ENCODE results near the gene ZNF165.

- no peak for TF ChIP-seq CTCF (IDR thresholded peaks at IDR 0.05; ENCODE audit: low read depth, low read length, poor library complexity, severe bottlenecking)
- no peak for TF ChIP-seq EZH2phosphoT487 (IDR thresholded peaks at IDR 0.05; ENCODE audit: borderline replicate concordance, low read length)
These were observed 35.4 kb downstream of the ZNF165 start for GRCh38 chr6:28115799-28116198.
